Measurements from ENCODE around the gene COQ8A. TPM values are rescaled to one million over a fixed set of nuclear protein-coding genes. Genes with fewer than 3 reads are reported as not detected.

The COQ8A gene
- total RNA-seq, 1 donor from 2014 or later = 7.3 TPM

DNA sequence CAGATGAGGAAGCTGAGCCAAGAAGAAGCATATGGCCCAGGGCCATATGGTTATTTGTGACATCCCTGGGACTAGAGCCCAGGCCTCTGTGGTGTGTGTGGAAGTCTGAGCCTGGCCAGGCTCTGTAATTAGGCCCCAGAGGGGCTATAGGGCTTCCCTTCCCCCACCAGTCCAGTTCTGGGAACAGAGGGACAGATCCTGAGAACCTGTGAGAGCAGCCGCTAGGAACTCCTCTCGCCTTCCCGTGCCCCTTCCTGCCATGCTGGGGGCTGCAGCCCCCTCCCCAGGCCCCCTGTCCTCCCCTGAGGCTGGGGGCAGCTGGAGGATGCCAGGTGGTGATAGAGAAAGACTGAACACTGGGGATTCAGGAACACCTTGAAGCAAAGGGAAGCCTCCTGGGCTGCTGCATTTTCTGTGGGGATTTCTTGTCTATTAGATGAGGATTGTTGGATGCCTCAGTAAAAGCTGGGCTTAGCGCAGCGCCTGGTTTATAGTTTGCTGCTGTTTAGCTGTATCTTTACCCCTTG lies 33.3 kb downstream of the COQ8A start:
- no peak for DNase-seq (ENCODE audit: low read depth, low spot score)

DNA sequence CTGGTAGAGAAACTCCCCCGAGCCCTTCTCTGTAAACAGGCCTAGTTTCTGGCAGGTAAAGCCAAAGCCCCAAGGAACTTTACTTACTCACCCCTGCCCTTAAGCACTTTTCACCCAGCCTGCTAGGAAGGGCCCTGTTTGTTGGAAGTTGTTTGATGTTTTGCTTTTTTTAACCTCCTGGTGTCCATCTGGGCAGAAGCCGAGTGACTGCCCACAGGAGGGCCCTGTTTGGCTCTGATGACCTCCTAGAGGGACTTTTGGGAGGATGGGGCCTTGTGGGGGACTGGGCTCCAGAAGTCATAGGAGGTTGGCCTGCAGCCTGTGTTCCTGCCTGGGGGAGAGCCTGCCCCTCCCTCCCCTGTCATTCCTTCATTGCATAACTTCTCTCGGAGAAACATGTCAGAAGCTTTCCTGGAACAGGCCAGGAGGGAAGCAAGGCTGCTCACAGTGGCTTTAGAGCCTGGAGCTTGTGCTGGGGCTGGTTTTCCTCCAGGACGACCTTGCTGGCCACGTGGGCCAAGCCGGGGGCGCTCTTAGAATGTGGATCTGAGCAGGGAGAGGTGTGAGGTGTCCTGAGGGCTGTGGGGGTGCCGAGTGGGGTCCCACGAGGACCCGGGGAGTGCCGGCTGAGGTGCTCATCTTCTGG lies 33.9 kb downstream of the COQ8A start:
- DNase-seq (ENCODE audit: low read depth, low spot score) = no peak

GRCh38 chr1:226974544-226975258 lies 34.6 kb downstream of the COQ8A start:
- no peak for DNase-seq (ENCODE audit: low read depth, low spot score)

DNA sequence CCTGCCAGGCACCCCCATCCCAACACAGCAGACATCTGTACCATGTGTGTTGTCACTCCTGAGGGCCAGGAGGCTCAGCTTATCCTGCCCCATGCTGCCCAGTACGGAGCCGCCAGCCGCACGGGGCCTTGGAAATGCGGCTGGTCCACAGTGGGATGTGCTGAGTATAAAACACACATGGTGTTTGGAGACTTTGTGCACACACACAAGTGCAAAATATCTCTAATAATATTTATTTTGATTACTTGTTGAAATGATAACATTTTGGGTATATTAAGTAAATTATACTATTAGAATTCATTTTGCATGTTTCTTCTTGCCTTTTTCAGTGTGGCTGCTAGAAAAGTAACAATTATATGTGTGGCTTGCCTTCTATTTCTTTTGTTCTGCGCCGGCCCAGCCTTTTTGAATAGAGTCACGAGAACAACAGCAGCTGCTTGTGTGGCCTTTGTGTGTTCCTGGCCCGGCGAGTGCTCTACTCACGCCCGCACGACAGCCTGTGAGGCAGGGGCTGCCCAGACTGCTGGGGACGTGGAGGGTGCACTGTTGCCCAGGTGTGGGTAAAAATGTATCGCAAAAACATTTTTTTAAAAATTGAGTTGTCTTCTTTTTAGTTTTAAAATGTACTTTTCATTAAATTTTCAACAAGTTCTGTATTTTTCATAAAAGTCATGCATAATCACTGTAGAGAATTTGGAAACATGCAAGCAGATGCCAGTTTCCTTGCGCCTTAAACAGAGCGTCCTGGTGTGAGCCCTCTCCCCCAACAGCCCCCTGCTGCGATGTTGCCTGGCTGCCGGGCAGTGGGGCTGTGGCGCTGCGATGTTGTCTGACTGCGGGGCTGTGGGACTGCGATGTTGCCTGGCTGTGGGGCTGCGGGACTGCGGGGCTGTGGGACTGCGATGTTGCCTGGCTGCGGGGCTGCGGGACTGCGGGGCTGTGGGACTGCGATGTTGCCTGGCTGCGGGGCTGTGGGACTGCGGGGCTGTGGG lies 35.5 kb downstream of the COQ8A start:
- DNase-seq (ENCODE audit: low read depth, low spot score) = no peak

DNA sequence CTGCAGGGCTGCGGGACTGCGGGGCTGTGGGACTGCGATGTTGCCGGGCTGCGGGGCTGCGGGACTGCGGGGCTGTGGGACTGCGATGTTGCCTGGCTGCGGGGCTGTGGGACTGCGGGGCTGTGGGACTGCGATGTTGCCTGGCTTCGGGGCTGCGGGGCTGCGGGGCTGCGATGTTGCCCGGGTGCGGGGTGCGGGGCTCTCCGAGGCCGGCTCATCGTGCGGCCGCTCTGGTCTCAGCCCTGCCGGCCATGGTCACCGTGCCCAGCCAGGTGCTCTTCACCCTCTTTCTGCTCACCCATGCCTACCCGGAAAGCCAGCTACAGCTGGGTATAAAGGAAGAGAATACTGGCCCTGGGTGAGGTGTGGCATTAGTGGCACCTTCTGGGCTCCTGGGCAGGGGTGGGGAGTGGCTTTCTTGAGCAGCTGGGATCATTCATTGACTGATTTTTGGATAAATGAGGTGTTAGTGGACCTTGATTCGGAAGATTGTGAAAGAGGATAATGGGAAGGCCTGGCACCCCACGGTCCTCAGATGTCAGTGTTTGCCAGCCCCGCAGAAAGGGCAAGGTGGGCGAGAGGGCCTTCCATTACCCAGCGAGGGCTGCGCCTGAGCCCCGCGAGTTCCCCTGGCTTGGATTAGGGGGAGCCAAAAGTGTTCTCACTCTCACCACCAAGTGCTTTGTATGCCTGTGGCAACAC lies 36.3 kb downstream of the COQ8A start:
- no peak for DNase-seq (ENCODE audit: low read depth, low spot score)

GRCh38 chr1:226976978-226977642 lies 37.0 kb downstream of the COQ8A start:
- DNase-seq (ENCODE audit: low read depth, low spot score) = no peak

DNA sequence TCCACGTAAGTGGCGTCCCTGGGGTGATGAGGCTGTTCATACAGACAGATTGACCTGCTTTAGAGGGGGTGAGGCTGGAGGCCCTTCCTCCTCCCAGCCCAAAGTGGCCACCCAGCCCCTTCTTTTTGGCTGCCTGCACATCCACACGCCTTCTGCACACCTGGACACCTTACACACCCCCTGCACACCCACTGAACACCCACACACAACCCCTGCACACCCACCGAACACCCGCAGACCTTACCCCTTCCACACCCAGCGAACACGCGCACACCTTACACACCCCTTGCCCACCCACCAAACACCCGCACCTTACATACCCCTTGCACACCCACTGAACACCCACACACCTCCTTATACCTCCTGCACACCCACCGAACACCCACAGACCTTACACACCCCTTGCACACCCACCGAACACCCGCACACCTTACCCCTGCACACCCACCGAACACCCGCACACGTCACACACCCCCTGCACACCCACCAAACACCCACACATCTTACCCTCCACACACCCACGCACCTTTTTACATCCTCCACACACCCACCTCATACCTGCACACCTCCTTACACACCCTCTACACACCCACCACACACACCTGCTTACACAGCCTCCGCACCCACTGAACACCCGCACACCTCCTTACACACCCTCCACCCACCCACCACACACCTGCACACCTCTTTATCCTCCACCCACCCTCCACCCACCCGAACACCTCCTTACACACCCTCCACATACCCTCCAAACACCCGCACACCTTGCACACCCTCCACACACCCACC lies 37.7 kb downstream of the COQ8A start:
- no peak for DNase-seq (ENCODE audit: low read depth, low spot score)

DNA sequence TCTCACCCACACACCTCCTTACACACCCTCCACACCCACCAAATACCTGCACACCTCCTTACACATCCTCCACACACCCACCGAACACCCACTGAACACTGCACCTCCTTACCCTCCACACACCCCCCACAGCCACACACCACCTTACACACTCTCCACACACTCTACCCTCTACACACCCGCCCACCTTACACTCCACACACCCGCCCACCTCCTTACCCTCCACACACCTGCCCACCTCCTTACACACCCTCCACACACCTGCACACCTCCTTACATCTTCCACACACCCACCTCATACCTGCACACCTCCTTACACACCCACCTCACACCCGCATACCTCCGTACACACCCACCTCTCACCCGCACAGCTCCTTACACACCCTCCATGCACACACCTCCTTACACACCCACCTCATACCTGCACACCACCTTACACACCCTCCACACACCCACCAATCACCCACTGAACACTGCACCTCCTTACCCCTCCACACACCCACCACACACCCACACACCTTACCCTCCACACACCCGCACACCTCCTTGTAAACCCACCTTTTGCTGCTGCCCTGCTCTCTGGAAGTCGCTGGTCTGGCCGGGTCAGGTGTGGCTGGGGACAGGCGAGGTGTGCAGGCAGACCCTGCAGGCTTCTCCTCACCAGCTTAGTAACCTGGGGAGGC lies 38.5 kb downstream of the COQ8A start:
- DNase-seq (ENCODE audit: low read depth, low spot score) = no peak

- no peak for DNase-seq (ENCODE audit: low read depth, low spot score)
These were observed 39.0 kb downstream of the COQ8A start for GRCh38 chr1:226979115-226979516.

DNA sequence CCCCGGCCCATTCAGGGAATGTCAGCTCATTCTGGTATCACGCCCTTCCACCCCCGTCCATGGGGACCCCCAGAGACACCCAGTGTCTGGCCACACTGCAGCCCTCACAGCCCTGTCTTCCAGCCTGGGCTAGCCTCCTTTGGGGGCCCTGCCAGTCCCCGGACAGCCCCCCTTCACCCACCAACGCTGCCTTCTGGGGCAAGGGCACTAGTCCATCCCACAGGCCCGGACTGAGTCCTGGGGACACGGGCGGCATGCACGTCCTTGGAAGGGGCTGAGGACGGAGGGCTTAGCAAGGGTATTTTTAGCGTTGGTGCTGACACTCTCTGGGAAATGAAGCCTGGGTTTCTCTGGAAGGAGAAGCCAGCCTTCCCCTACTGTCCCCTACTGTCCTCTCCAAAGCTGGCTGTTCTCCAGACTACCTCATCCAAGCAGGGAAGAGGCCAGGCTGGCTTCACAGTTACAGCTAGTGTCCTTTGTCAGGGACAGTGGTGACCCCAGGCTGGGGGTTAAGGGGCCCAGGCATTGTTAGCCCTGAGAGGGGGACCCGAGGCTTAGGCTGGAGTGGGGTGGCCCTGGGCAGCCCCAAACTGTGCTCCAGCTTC lies 39.5 kb downstream of the COQ8A start:
- no peak for DNase-seq (ENCODE audit: low read depth, low spot score)

DNA sequence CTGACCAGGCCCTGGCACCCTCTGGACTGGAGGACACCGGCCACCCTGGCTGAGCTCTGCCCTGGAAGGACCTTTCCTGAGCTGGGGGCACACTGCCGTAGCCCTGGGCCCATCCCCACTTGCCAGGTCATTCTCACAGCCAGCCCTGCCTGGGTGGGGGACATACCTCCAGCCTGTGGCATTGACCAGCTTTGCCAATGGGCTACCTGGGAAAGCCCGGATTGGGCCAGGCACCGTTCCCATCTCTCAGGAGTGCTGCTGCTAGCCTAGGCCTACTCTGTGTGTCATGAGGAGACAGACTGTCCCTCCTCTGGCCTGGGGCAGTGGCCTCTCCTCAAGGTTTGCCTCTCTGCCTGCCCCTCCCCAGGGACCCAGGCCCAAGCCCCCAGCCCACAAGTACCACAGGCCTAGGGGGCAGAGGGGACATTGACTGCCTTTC lies 40.0 kb downstream of the COQ8A start:
- no peak for DNase-seq (ENCODE audit: low read depth, low spot score)

- no peak for DNase-seq (ENCODE audit: low read depth, low spot score)
These were observed 40.7 kb downstream of the COQ8A start for GRCh38 chr1:226980565-226981385.

DNA sequence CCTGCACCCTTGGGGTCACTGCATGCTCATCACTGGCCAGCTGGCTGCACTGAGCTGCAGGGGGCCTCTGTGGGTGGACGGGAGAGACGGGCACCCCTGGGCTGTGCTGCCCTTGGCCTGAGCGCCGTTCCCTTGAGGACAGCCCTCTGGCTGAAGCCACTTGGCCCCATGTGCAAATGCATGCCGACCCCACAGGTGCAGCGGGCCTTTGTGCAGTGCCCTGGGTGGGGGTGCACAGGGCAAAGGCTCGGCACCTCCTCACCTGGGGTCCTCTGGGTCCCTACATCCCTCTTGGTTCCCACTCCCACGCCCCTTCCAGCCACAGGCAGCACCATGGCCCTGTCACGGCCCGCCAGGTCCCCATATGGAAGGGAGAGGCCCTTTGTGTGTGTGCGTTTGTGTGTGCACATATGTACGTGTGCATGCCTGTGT lies 41.3 kb downstream of the COQ8A start:
- DNase-seq (ENCODE audit: low read depth, low spot score) = no peak

GRCh38 chr1:226981838-226982237 lies 41.7 kb downstream of the COQ8A start:
- no peak for DNase-seq (ENCODE audit: low read depth, low spot score)

DNA sequence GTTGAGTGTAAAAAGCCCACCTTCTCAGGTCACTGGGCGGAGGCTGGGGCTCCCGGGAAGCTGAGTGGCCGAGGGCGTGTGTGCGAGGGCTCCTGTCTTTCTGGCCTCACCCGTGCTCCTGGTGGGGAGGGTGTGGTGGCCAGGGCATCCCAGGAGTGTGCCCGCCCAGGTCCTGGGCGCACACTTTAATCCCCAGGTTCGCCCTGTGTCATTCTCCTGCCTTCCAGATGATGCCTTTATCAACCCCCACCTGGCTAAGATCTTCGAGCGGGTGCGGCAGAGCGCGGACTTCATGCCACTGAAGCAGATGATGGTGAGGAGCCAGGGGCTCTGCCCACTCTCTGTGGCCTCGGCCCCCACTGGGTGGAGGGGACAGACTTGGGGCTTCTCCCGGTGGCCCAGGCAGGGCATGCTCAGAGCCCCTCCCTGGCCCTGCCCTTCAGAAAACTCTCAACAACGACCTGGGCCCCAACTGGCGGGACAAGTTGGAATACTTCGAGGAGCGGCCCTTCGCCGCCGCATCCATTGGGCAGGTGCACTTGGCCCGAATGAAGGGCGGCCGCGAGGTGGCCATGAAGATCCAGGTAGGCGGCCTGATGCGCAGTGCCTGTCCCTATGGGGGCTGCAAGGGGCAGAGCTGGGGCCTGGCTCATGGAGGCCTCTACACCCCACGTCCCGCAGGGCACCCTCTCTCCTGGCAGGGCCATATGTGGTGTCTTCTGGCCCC lies 42.5 kb downstream of the COQ8A start:
- no peak for DNase-seq (ENCODE audit: low read depth, low spot score)

DNA sequence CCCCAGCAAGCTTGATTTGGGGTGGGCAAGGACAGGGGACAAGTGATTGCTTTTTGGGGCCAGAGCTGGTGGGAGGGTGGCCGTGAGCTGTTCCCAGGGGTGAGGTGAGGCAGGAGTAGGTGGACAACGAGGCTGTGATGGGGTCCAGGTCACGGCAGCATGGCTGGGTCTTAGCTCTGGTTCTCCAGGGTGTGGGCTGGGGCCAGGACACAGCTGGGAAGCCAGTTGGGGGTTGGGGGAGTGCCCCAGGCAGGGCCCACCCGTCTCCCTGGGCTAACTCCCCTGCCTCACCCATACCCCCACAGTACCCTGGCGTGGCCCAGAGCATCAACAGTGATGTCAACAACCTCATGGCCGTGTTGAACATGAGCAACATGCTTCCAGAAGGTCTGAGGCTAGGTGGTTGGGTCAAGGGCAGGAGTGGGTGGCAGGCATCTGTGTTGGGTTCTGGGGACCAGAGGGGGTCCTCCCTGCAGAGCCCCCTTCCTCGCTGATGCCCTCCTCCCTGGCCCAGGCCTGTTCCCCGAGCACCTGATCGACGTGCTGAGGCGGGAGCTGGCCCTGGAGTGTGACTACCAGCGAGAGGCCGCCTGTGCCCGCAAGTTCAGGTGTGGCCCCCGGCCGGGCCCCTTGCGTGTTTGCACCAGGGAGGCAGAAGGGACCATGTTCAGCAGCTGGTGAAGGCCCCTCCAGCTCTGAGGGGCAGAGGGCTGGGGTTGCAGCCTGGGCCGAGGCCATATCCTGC lies 43.3 kb downstream of the COQ8A start:
- DNase-seq (ENCODE audit: low read depth, low spot score) = no peak

All from pulmonary artery endothelial cell (primary cell).